Ishikawa (cell line): Measurements from ENCODE around the gene COG2.

Experiments
- CEBPB ChIP-seq: IDR thresholded peaks from 2 replicates; pipeline ENCODE4 v1.6.1; 2012
- CREB1 ChIP-seq: IDR thresholded peaks from 2 replicates; pipeline ENCODE4 v1.6.1; 2012; ENCODE audit warnings: low read depth
- EGR1 ChIP-seq: IDR thresholded peaks from 2 replicates; pipeline ENCODE4 v1.6.1; 2012
- EP300 ChIP-seq: IDR thresholded peaks from 2 replicates; pipeline ENCODE4 v1.6.1; 2012; ENCODE audit warnings: borderline replicate concordance
- FOXM1 ChIP-seq: IDR thresholded peaks from 2 replicates; pipeline ENCODE4 v1.6.1; 2012; ENCODE audit warnings: low read depth, borderline replicate concordance
- NFIC ChIP-seq: IDR thresholded peaks from 2 replicates; pipeline ENCODE4 v1.6.1; 2012
- RAD21 ChIP-seq: IDR thresholded peaks from 2 replicates; pipeline ENCODE4 v1.6.1; 2012; ENCODE audit warnings: low read depth
- TAF1 ChIP-seq: IDR thresholded peaks from 2 replicates; pipeline ENCODE4 v1.6.1; 2012; ENCODE audit warnings: low read depth, mild to moderate bottlenecking
- TCF12 ChIP-seq: IDR thresholded peaks from 2 replicates; pipeline ENCODE4 v1.6.1; 2012; ENCODE audit warnings: low read depth
- TEAD4 ChIP-seq: IDR thresholded peaks from 2 replicates; pipeline ENCODE4 v1.6.1; 2012
- YY1 ChIP-seq: IDR thresholded peaks from 2 replicates; pipeline ENCODE4 v1.6.1; 2012; ENCODE audit warnings: low read depth
- ZBTB7A ChIP-seq: IDR thresholded peaks from 2 replicates; pipeline ENCODE4 v1.6.1; 2012; ENCODE audit warnings: low read depth
- TF ChIP-seq, protein P1 (sequence below): IDR thresholded peaks from 2 replicates; pipeline ENCODE4 v1.6.1; 2012
- TF ChIP-seq, protein P2 (sequence below): IDR thresholded peaks from 2 replicates; pipeline ENCODE4 v1.6.1; 2012
- TF ChIP-seq, protein P3 (sequence below): IDR thresholded peaks from 2 replicates; pipeline ENCODE4 v1.6.1; 2012; ENCODE audit warnings: low read depth, mild to moderate bottlenecking

COG2 gene

DNA sequence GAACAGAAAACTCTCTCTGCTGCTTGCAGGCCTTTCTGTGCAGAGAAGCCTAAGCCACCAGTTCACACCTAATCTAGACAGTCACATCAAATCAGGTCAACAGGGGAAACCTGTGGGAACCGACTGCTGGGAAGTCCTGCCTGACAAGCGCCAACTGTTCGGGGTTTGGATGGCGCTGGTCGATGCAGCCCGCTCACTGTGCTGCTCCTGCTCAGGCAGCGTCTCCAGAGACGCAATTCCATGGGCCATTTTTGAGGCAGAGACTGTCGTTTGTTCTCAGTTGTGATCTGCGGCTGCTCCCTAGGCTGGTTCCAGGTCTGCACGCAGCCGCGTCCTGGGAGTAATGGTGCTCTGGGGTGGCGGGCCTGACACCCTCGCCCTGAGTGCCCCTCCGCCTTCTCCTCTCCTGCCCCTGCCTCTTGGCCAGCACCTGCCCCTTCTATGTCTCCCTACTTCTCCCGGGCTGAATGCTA lies 70.2 kb downstream of the COG2 start:
- TF ChIP-seq TEAD4 (no peak), TAF1 (no peak), CREB1 (no peak), YY1 (no peak), ZBTB7A (no peak), NFIC (no peak)
- TF ChIP-seq, protein P1, sequence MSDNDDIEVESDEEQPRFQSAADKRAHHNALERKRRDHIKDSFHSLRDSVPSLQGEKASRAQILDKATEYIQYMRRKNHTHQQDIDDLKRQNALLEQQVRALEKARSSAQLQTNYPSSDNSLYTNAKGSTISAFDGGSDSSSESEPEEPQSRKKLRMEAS = no peak

DNA sequence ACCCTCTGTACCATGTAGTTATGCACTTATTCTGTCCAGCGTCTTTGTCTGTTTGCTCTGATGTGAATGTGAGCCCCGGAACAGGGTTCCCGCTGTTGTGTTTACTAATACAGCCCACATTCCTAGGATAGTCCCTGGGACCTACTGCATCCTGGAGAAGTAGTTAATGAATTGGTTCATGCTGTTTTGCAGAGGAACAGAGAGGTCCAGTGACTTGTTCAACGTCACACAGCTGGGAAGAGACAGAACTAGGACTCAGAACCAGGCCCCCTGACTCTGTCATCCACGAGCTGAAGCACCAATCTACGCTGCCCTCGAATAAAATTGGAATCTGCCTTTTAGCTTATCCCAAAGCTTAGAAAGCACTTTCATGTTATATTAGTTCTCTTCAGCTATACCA lies 70.9 kb downstream of the COG2 start:
- TF ChIP-seq, protein P2, sequence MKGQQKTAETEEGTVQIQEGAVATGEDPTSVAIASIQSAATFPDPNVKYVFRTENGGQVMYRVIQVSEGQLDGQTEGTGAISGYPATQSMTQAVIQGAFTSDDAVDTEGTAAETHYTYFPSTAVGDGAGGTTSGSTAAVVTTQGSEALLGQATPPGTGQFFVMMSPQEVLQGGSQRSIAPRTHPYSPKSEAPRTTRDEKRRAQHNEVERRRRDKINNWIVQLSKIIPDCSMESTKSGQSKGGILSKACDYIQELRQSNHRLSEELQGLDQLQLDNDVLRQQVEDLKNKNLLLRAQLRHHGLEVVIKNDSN = no peak
- no peak for TF ChIP-seq TCF12
- no peak for TF ChIP-seq NFIC
- no peak for TF ChIP-seq FOXM1
- TF ChIP-seq EP300 = no peak
- TF ChIP-seq RAD21 = no peak
- TF ChIP-seq, protein P1 = no peak
- TF ChIP-seq, protein P3, sequence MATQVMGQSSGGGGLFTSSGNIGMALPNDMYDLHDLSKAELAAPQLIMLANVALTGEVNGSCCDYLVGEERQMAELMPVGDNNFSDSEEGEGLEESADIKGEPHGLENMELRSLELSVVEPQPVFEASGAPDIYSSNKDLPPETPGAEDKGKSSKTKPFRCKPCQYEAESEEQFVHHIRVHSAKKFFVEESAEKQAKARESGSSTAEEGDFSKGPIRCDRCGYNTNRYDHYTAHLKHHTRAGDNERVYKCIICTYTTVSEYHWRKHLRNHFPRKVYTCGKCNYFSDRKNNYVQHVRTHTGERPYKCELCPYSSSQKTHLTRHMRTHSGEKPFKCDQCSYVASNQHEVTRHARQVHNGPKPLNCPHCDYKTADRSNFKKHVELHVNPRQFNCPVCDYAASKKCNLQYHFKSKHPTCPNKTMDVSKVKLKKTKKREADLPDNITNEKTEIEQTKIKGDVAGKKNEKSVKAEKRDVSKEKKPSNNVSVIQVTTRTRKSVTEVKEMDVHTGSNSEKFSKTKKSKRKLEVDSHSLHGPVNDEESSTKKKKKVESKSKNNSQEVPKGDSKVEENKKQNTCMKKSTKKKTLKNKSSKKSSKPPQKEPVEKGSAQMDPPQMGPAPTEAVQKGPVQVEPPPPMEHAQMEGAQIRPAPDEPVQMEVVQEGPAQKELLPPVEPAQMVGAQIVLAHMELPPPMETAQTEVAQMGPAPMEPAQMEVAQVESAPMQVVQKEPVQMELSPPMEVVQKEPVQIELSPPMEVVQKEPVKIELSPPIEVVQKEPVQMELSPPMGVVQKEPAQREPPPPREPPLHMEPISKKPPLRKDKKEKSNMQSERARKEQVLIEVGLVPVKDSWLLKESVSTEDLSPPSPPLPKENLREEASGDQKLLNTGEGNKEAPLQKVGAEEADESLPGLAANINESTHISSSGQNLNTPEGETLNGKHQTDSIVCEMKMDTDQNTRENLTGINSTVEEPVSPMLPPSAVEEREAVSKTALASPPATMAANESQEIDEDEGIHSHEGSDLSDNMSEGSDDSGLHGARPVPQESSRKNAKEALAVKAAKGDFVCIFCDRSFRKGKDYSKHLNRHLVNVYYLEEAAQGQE = no peak
- TF ChIP-seq TAF1 = no peak

DNA sequence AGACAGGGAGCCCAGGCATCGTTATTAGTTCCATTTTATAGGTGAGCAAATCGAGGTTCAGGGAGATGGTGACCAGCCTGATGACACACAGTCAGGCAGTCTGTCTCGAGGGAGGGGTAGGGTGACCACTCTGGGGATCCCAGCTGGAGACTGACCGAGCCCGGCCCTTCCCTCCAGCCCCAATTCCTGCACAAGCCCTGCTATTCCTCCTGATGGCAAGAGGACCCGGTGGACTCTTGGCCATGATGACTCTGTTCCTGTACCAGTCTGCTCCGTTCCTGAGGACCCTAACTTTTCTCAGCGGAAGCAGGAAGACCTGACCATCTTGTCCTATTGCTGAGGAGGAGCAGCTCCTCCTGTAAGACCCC lies 71.2 kb downstream of the COG2 start:
- TF ChIP-seq, protein P3 = no peak
- TF ChIP-seq EGR1 (no peak), CREB1 (no peak), YY1 (no peak), FOXM1 (no peak), NFIC (no peak), TAF1 (no peak), EP300 (no peak)

DNA sequence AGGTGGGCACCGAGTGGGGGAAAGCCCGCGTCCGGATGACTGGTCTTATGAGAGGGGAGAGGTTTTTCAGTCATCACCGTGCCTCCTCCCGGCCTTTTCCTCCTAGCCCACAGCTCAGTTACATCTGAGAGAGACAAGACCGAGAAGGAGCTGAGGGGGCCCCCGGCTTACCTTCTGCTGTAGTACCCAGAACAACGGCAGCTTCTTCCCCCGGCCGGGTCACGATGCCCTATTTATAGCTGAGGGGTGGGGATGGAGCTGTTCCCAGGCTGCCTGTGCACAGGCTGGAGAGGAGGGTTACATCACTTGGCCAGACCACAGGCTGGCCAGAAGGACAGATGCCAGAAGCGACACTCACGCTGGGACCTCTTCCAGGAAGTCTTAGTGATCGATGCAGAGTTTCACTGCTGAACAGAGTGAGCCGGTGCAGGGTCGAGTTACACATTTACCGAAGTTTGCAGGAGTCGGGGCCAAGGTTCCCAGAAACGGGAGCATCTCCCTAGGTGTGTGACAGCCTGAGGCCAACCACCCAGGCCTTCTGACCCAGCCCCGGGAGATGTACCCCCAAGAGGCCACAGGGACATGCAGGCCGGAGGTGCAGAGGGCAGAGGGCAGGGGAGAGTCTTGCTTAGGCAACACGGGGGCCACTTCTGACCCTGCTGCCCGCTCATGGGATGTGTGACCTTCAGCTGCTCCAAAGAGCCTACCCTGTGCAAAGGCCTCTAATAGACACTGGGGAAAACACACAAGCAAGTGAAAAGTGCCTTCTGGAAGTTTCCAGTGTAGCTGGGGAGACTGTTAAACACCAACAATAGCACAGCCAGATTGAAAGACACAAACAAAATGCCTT lies 71.9 kb downstream of the COG2 start, which contains the start of gene AGT:
Gene AGT (minus strand): TSS at position 208 of the 850 bp plus-strand sequence. CDS start 3,299 bp downstream, outside the sequence.
- TF ChIP-seq EGR1 (no peak), TCF12 (no peak), RAD21 (no peak), CEBPB (no peak), CREB1 (no peak), ZBTB7A (no peak), TAF1 (no peak), FOXM1 (no peak), EP300 (no peak), YY1 (no peak), TEAD4 (no peak), NFIC (no peak)
- TF ChIP-seq, protein P3 = no peak
- TF ChIP-seq, protein P1 = no peak
- TF ChIP-seq, protein P2 = no peak
